Hematopoietic multipotent progenitor cell (in vitro differentiated cells): Measurements from ENCODE around the gene ZNF836. TPM values are rescaled to one million over a fixed set of nuclear protein-coding genes. Genes with fewer than 3 reads are reported as not detected.

ENCODE experiments used
- DNase-seq, 3 donors: peaks; one replicate each; pipeline ENCODE4 v3.0.0-alpha.2; 2011 to 2015; ENCODE audit warnings: low read depth in 2 of 3, low spot score in 2 of 3
- total RNA-seq: library from RNA; depleted of rRNA; stranded (reverse); fragments of >200 nt; gene quantifications from one replicate; pipeline ENCODE4 v1.2.3, GENCODE V29; 2012

Gene ZNF836
- total RNA-seq, 1 donor: 5.4 TPM

DNA sequence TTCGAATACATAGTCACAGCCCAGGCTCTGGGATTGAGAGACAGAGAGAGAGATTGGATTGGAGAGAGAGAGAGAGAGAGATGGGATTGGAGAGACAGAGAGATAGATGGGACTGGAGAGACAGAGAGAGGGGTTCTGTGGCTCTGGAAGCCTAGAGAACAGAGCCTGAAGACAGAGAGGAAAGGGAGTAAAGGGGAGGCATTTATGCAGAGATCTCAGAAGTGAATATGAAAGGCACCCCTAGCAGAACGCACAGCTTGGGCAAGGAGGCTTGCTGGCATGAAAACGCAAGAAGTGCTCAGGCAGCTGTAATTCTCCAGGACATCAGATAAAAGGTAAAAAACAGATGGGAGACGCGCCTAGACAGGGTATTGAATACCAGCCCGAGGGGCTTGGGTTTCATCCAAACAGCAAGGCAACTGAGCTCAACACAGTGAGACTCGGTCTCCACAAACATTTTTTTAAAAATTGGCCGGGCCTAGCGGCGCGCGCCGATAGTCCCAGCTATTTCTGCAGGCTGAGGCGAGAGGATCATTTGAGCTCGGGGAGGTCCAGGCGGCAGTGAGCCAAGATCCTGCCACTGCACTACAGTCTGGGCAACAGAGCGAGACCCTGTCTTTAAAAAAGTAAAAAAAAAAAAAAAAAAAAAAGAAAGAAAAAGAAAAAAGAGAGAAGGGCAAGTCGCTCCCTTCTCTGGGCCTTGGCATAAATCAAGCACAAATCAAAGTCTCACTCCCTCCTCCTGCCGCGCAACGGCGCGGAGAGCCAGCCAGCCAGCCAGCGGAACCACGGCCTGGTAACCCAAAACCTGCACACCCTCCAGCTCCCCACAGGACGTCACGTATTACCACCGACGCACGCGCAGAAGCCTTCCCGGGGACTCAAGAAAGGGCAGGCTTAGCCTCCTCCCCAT, 17.7 kb upstream of the ZNF836 start:
- DNase-seq: peak in 1 of 3 donors; percentile 9

GRCh38 chr19:52187407-52187806, 16.0 kb upstream of the ZNF836 start:
- no peak for DNase-seq

GRCh38 chr19:52176574-52176973, 5.2 kb upstream of the ZNF836 start:
- DNase-seq: no peak

GRCh38 chr19:52172347-52172746, 926 bp upstream of the ZNF836 start:
- DNase-seq: no peak

- DNase-seq: peak in 1 of 3 donors; percentile 11
Measured at GRCh38 chr19:52170863-52171320, 529 bp downstream of the ZNF836 start.

- DNase-seq: no peak
Measured at GRCh38 chr19:52170304-52170703, 1.1 kb downstream of the ZNF836 start.

- DNase-seq: no peak
Measured at GRCh38 chr19:52155596-52156359, 15.6 kb downstream of the ZNF836 start.

GRCh38 chr19:52148256-52148655, 23.2 kb downstream of the ZNF836 start:
- DNase-seq: no peak

GRCh38 chr19:52142001-52142595, 29.3 kb downstream of the ZNF836 start:
- no peak for DNase-seq

- no peak for DNase-seq
Measured at GRCh38 chr19:52141203-52141602, 30.2 kb downstream of the ZNF836 start.

DNA sequence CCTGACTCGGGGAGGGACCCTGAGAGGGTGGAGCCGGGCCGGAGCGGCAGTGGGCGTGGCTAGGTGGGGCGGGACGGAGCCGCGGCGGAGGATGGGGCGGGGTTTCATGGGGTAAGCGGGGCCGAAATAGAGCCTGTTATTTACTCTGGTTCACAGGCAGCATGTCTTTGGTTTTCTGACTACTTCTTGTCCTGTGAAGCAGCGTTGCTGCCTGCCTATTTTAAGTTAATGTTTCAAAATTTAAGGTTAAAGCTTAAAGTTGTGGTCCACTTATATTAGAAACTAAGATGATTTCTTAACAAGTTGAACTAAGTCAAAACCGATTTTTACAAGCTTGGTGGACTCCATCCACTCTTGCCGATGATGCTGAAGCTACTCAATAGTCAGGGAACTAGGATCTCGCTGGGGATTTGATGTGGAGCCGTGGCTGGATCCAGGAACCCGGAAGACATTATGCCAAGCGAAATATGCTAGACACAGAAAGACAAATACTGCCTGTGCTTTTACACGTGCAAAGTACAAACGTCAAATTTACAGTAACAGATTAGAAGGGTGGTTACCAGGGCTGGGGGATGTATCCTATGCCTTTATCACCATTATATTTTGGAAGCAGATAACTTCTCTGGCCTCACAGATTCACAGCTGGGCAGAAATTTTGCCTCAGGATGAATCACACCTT, 31.2 kb downstream of the ZNF836 start:
- DNase-seq: no peak

DNA sequence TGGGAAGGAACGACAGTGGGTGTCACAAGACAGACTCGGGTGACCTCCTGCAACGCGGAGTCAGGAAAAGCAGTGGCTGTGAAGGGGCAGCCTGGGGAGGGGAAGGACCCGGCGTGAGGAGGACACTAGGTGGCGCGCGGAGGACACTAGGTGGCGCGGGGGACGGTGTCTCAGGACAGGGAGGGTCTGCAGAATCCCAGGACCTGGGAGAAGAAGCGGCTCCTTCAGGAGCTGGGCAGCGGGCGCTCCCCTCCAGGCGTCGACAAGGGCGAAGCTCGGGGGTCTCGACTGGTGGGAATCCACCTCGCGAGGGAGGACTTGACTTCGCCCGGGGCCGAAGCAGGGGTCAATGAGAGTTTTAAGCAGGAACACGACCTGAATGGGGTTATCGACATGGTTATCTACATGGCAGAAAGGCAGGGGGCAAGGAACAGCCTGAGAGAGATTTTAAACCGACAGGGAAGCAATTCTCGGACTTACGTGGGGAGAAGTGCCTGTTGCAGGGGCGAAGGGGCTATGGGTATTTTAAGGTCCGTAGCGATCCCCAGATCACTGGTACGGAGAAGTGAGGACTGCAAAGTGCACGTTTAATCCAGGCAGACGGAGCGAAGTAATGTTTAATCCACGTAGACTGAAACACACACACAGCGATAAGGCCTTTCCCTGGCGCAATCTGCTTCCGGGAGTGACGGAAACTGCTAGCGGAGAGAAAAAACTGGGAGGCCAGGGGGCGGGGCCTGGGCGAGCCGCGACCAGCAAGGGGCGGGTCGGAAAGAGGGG, 32.0 kb downstream of the ZNF836 start, which contains the start of gene ZNF616:
ZNF616 (minus strand) TSS at position 687 of the 780 bp plus-strand sequence. CDS start 9,426 bp downstream, outside the sequence.
- peak; percentile 83 to 97 (median 94) for DNase-seq

- no peak for DNase-seq
Measured at GRCh38 chr19:52138983-52139251, 32.5 kb downstream of the ZNF836 start.

GRCh38 chr19:52138278-52138982, 33.0 kb downstream of the ZNF836 start:
- peak in 2 of 3 donors; percentile 30 to 46 for DNase-seq

GRCh38 chr19:52120286-52120685, 51.1 kb downstream of the ZNF836 start:
- no peak for DNase-seq

GRCh38 chr19:52115526-52116053, 55.8 kb downstream of the ZNF836 start:
- no peak for DNase-seq

DNA sequence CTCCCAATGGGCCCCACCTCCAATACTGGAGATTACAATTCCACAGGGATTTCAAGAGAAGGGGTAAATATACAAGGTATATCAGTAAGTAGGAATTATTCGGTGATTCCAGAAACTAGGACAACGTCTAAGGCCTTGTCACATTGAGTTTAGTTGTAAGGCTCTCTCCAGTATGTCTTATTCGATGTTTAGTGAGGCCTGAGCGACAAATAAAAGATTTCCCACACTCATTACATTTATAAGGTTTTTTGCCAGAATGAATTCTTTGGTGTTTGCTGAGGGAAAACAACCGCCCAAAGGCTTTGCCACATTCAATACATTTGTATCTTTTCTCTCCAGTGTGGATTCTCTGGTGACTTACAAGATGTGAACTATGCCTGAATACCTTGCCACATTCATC, 56.7 kb downstream of the ZNF836 start:
- no peak for DNase-seq

DNA sequence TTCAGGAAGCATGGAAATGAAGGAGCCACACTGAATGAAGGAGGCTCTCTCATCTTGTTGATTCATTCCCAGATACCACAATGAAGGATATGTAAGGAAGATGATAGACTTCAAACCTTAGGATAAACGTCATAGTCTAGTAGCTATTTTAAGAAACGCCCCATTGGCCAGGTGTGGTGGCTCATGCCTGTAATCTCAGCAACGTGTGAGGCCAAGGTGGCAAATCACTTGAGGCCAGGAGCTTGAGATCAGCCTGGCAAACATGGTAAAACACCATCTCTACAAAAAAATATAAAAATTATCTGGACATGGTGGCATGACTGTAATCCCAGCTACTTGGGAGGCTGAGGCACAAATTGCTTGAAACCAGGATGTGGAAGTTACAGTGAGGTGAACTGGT, 58.8 kb downstream of the ZNF836 start:
- DNase-seq: no peak

DNA sequence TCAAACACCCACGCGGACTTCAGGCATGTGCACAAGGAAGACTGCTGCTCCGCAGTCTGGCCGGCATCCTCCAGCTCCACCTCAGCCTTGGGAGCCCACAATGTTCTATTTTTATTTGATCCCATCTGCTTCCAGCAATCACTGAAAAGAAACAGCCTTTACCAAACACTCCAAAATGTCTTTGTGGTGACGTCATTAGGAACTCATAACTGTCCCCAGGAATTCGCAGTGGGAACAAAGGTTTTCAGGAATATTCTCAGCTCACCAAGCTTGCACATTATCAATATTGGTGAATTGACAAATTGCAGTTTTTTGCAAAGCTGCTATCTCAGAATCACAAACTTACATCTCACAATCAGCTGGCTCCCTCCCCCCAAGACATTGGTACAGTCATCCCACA, 60.6 kb downstream of the ZNF836 start:
- DNase-seq: no peak
